Epithelial cell of proximal tubule (primary cell): Measurements from ENCODE around the gene MAP3K5. TPM values are rescaled to one million over a fixed set of nuclear protein-coding genes. Genes with fewer than 3 reads are reported as not detected.

Experiments used
- DNase-seq: peaks from one replicate; pipeline ENCODE4 v3.0.0-alpha.2; 2011; ENCODE audit warnings: low read depth
- H3K4me3 ChIP-seq: 2 replicates; pipeline ENCODE4 v1.5.1; 2011; ENCODE audit warnings: low read depth, mild to moderate bottlenecking, low read length
- total RNA-seq: library from RNA; depleted of rRNA; stranded (reverse); fragments of >200 nt; gene quantifications from 2 replicates; pipeline ENCODE4 v1.2.3, GENCODE V29; 2015
- TF ChIP-seq, protein P1 (sequence below): conservative IDR thresholded peaks from 2 replicates; pipeline ENCODE4 v1.5.1; 2012; ENCODE audit warnings: low read depth, mild to moderate bottlenecking, low read length

The MAP3K5 gene
- total RNA-seq, 1 donor from 2014 or later, result 7.8 TPM

DNA sequence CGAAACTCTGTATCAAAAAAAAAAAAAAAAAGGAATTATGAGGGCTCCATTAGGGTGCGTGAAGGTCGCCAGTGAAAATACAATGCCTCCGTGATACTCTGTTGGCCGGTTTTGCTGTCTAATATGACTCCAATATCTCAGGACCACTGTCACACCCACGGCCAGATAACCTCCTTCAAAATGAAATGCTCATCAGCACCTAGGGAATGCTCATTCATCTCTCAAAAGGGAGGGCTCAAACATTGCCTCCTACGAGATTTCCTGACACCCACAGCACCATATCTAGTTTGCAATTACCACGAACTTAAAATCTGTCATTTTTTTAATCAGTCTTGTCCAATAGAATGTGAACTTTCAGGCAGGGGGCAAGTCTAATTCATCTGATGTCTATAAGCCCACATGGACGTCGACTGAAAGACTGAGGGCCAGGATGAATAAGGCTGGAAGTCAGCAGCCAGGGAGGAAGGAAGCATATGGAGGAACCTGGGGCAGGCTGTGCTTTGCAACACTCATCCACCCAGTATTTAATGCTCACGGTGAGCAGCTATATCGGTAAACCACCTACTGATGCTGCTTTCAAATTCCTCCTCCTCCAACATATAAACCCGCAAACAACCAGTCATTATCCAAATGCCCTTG is 42.8 kb downstream of the MAP3K5 start:
- TF ChIP-seq, protein P1, sequence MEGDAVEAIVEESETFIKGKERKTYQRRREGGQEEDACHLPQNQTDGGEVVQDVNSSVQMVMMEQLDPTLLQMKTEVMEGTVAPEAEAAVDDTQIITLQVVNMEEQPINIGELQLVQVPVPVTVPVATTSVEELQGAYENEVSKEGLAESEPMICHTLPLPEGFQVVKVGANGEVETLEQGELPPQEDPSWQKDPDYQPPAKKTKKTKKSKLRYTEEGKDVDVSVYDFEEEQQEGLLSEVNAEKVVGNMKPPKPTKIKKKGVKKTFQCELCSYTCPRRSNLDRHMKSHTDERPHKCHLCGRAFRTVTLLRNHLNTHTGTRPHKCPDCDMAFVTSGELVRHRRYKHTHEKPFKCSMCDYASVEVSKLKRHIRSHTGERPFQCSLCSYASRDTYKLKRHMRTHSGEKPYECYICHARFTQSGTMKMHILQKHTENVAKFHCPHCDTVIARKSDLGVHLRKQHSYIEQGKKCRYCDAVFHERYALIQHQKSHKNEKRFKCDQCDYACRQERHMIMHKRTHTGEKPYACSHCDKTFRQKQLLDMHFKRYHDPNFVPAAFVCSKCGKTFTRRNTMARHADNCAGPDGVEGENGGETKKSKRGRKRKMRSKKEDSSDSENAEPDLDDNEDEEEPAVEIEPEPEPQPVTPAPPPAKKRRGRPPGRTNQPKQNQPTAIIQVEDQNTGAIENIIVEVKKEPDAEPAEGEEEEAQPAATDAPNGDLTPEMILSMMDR, result no peak
- no peak for DNase-seq
- H3K4me3 ChIP-seq, result no peak overlapping the region

DNA sequence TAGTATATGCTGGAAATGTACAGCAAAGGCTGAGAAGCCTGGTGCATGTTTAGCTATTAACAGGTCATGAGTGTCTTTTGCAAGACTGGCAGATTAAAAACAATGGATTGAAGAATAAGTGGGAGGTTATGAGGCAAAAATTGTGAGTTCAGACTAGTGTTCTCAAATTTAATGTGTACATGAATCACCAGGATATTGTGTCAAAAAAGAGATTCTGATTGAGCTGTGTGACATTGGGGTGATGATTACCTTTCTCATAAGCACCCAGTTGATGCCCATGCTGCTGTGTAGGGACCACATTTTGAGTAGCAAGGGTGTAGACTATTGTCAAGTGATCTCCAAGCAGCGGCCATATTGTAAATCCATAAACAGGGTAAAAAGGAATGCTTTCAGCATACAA is 44.8 kb downstream of the MAP3K5 start:
- TF ChIP-seq, protein P1, result no peak
- H3K4me3 ChIP-seq, result no peak overlapping the region
- DNase-seq, result no peak

DNA sequence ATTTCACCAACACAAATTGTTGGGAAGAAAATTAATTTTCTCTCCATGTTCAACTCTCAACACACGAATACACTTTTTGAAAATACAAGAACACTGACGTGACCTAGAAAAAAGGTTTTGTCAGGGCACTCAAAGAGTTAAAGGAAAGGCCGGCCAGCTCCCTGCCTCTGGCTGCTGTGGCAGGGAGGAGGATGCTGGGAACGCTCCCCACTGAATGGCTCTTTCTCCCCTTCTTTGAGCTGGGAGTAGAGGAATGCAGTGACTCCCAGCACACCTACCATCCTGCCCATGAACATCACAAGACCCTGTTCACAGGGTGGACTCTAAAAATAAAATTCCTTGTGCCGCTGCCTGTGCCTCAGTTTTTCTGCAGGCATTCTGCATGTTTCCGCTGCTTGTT is 47.0 kb downstream of the MAP3K5 start:
- TF ChIP-seq, protein P1, result no peak
- DNase-seq, result no peak
- no peak overlapping the region for H3K4me3 ChIP-seq

DNA sequence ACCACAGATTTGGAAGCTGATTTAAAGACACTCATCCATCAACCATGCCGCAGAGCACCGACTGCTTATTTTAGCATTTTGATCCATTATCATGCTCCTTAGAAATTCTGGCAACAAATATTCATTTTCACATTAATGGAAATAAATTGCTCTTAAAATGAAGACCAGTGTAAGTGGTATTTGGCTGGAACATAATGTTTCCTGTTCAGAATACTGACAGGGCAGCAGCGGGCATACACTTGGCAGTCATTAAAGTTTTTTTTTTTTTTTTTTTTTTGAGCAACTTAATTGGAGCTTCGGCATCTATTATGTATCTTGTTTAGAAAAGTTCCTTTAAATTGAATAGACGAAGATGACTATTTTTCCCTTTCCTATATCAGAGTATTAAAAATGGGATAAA is 47.4 kb downstream of the MAP3K5 start:
- TF ChIP-seq, protein P1, result no peak
- H3K4me3 ChIP-seq, result no peak overlapping the region
- no peak for DNase-seq

DNA sequence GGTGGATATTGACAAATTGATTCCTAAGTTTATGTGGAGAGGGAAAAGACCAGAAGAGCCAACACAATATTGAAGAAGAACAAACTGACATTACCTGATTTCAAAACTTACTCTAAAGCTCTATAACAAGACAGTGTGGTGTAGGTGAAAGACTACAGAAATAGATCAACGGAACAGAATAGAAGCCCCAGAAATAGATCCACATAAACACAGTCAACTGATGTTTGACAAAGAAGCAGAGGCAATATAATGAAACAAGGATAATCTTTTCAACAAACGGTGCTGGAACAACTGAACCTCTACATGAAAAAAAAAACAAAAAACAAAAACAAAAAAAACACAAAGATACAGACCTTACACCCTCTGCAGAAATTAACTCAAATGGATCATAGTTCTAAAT is 50.2 kb downstream of the MAP3K5 start:
- TF ChIP-seq, protein P1, result no peak
- DNase-seq, result no peak
- no peak overlapping the region for H3K4me3 ChIP-seq

DNA sequence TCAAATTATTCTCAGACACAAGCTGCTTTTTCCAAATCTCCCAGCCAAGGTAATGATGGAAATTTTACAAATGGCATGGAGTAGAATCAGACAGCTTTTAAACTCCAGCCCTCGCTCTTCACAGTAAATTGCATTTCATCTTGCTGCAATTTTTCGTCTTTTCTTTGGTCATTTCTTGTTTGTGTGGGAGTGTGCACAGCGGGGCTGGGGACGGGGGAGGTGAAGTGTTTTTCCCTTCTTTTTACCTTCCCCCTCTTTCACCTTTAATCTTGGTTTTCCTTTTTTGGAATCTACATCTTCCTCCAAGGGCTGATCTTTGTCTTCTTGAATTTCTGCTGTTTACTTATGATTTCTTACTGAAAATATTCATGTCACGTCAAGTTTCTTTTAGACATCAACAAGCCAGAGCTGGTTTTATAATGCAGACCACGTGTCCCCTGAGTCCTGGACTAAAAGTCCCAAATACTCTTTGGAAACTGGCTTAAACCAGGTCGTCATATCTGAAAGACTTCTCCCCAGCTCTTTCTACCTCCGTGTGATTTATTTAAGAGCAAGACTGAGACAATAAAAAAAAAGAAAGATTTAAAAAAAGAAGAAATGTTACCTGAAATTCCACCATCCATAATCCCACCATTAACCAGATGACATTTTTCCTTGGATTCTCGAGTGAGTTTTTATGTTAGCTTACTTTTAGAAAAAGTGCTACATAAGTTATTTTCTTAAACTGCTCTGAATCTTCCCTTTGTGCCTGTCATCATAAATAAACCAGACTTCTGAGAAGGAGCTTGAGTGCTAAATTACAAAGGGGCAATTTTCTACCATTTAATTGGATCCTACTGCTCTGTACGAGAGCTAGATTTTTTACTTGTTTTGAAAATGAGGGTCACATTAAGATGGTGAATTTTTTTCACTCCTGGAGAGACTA is 52.0 kb downstream of the MAP3K5 start:
- H3K4me3 ChIP-seq, result no peak overlapping the region
- TF ChIP-seq, protein P1, result no peak
- no peak for DNase-seq

DNA sequence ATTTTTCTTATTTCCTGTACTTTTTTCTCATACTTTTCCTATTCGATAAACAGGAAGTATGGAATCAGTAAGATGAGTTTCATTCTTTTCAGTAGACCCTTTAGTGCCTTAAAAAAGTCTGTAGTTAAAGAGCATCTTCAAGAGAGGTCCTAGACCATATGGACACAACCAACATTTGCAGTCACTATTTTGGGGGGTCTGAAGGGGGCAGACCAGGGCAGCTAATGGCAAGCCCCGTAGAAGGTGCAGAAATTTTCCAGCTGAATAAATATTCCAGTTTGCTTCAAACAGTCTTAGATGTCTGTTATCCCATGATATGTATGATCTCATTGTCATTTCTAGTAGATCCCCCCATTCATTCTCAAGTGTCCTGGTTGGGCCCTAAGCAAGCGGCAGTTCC is 52.8 kb downstream of the MAP3K5 start:
- TF ChIP-seq, protein P1, result no peak
- H3K4me3 ChIP-seq, result no peak overlapping the region
- DNase-seq, result no peak
